Putamen (tissue), 1 donor: ENCODE results near the gene LRP2.

Source experiments
- DNase-seq: peaks from one replicate; pipeline ENCODE4 v3.0.0-alpha.2; 2016; ENCODE audit warnings: low spot score

LRP2 gene

GRCh38 chr2:169090133-169090820 lies 272.1 kb downstream of the LRP2 start:
- no peak for DNase-seq

GRCh38 chr2:169089182-169089581 lies 273.2 kb downstream of the LRP2 start:
- no peak for DNase-seq

- no peak for DNase-seq
Measured at GRCh38 chr2:169087757-169088379, 274.5 kb downstream of the LRP2 start.

GRCh38 chr2:169086893-169087467 lies 275.4 kb downstream of the LRP2 start:
- DNase-seq, result no peak

GRCh38 chr2:169082995-169083394 lies 279.3 kb downstream of the LRP2 start:
- peak; percentile 27 for DNase-seq

- DNase-seq, result no peak
Measured at GRCh38 chr2:169081551-169081950, 280.8 kb downstream of the LRP2 start.

GRCh38 chr2:169080250-169081069 lies 281.9 kb downstream of the LRP2 start:
- DNase-seq, result no peak

GRCh38 chr2:169077674-169078240 lies 284.6 kb downstream of the LRP2 start:
- no peak for DNase-seq
